ENCODE results near the gene DNA2. TPM values are rescaled to one million over a fixed set of nuclear protein-coding genes. Genes with fewer than 3 reads are reported as not detected.
"Not testable (repeated sequence)": the region's sequence is repeated elsewhere in the genome, so short reads cannot be mapped to it uniquely, and the experiment has no call there.

The DNA2 gene
- 17.5 and 17.7 TPM in 2 replicates for total RNA-seq (2014; rRNA removed; shearing (Covaris generic))
- polyA plus RNA-seq (2014; cell fraction: nucleus; rRNA removed): 53.0 and 74.8 TPM in 2 replicates

- peak; percentile 61 for DNase-seq (ENCODE audit: extremely low read depth, low read depth)
These were observed at the start of gene DNA2 for GRCh38 chr10:68471586-68472408. Gene DNA2 (minus strand): TSS chr10:68471973. CDS start chr10:68471864, 109 bp downstream.

- not testable (repeated sequence) for DNase-seq (ENCODE audit: extremely low read depth, low read depth)
These were observed 46.8 kb upstream of the DNA2 start for GRCh38 chr10:68518609-68519008.

GRCh38 chr10:68517188-68517587 is 45.4 kb upstream of the DNA2 start:
- DNase-seq (ENCODE audit: extremely low read depth, low read depth): no peak

GRCh38 chr10:68516766-68517165 is 45.0 kb upstream of the DNA2 start:
- no peak for DNase-seq (ENCODE audit: extremely low read depth, low read depth)

- not testable (repeated sequence) for DNase-seq (ENCODE audit: extremely low read depth, low read depth)
These were observed 44.4 kb upstream of the DNA2 start for GRCh38 chr10:68516216-68516615.

GRCh38 chr10:68508090-68508489 is 36.3 kb upstream of the DNA2 start:
- no peak for DNase-seq (ENCODE audit: extremely low read depth, low read depth)

- DNase-seq (ENCODE audit: extremely low read depth, low read depth): no peak
These were observed 34.6 kb upstream of the DNA2 start for GRCh38 chr10:68506411-68506810.

- no peak for DNase-seq (ENCODE audit: extremely low read depth, low read depth)
These were observed 31.1 kb upstream of the DNA2 start for GRCh38 chr10:68502846-68503245.

- no peak for DNase-seq (ENCODE audit: extremely low read depth, low read depth)
These were observed 29.9 kb upstream of the DNA2 start for GRCh38 chr10:68501691-68502090.

- DNase-seq (ENCODE audit: extremely low read depth, low read depth): no peak
These were observed 27.8 kb upstream of the DNA2 start for GRCh38 chr10:68499544-68499943.

GRCh38 chr10:68496072-68496471 is 24.3 kb upstream of the DNA2 start:
- no peak for DNase-seq (ENCODE audit: extremely low read depth, low read depth)

GRCh38 chr10:68492118-68492517 is 20.3 kb upstream of the DNA2 start:
- DNase-seq (ENCODE audit: extremely low read depth, low read depth): no peak

GRCh38 chr10:68489919-68490318 is 18.1 kb upstream of the DNA2 start:
- DNase-seq (ENCODE audit: extremely low read depth, low read depth): no peak

- DNase-seq (ENCODE audit: extremely low read depth, low read depth): no peak
These were observed 2.2 kb upstream of the DNA2 start for GRCh38 chr10:68474021-68474420.

GRCh38 chr10:68471063-68471585 is 649 bp downstream of the DNA2 start:
- DNase-seq (ENCODE audit: extremely low read depth, low read depth): no peak

GRCh38 chr10:68470300-68470699 is 1.5 kb downstream of the DNA2 start:
- DNase-seq (ENCODE audit: extremely low read depth, low read depth): no peak

GRCh38 chr10:68469838-68470237 is 1.9 kb downstream of the DNA2 start:
- DNase-seq (ENCODE audit: extremely low read depth, low read depth): no peak

GRCh38 chr10:68464729-68465128 is 7.0 kb downstream of the DNA2 start:
- not testable (repeated sequence) for DNase-seq (ENCODE audit: extremely low read depth, low read depth)

GRCh38 chr10:68463365-68464093 is 8.2 kb downstream of the DNA2 start:
- no peak for DNase-seq (ENCODE audit: extremely low read depth, low read depth)

GRCh38 chr10:68462536-68462935 is 9.2 kb downstream of the DNA2 start:
- no peak for DNase-seq (ENCODE audit: extremely low read depth, low read depth)

- no peak for DNase-seq (ENCODE audit: extremely low read depth, low read depth)
These were observed 10.7 kb downstream of the DNA2 start for GRCh38 chr10:68461032-68461431.

GRCh38 chr10:68449698-68450097 is 22.1 kb downstream of the DNA2 start:
- not testable (repeated sequence) for DNase-seq (ENCODE audit: extremely low read depth, low read depth)

All from NCI-H460 (cell line).